ENCODE results near the gene DPY19L2. TPM values are rescaled to one million over a fixed set of nuclear protein-coding genes. Genes with fewer than 3 reads are reported as not detected.
"Not testable (repeated sequence)": the region's sequence is repeated elsewhere in the genome, so short reads cannot be mapped to it uniquely, and the experiment has no call there.

DPY19L2 gene
- total RNA-seq, 2 donors from 2014 or later: 12.2 to 26.4 TPM

GRCh38 chr12:63672550-63672949 lies 4.3 kb upstream of the DPY19L2 start:
- H3K36me3 ChIP-seq; H3K4me1 ChIP-seq (replicated peaks); H3K27me3 ChIP-seq (replicated peaks; ENCODE audit: insufficient read depth); DNase-seq (ENCODE audit: low spot score); H3K4me3 ChIP-seq; H3K27ac ChIP-seq; intact Hi-C loops (cut with DNase I); H3K9me3 ChIP-seq: not testable (repeated sequence)
- peak in 3 of 4 experiments; percentile 11 to 50 (median 29) for TF ChIP-seq CTCF (IDR thresholded peaks at IDR 0.05)
- 5% methylated on average over 2 of the region's 2 CpGs for WGBS

- H3K27me3 ChIP-seq (replicated peaks; ENCODE audit: insufficient read depth); intact Hi-C loops (cut with DNase I); H3K9me3 ChIP-seq; H3K36me3 ChIP-seq; H3K27ac ChIP-seq; DNase-seq (ENCODE audit: low spot score); H3K4me3 ChIP-seq; H3K4me1 ChIP-seq (replicated peaks): not testable (repeated sequence)
- WGBS: 94% methylated on average over 1 of the region's 1 CpG
These were observed 1.6 kb upstream of the DPY19L2 start for GRCh38 chr12:63669936-63670335.

GRCh38 chr12:63669427-63669826 lies 1.1 kb upstream of the DPY19L2 start:
- H3K27me3 ChIP-seq (replicated peaks; ENCODE audit: insufficient read depth); DNase-seq (ENCODE audit: low spot score); H3K4me1 ChIP-seq (replicated peaks); H3K9me3 ChIP-seq; H3K36me3 ChIP-seq; intact Hi-C loops (cut with DNase I): not testable (repeated sequence)
- 52% methylated on average over 3 of the region's 8 CpGs for WGBS
- peak overlapping the region; percentile 90 to 91 for H3K27ac ChIP-seq
- peak overlapping the region; percentile 57 to 80 for H3K4me3 ChIP-seq

- intact Hi-C loops (cut with DNase I); H3K4me1 ChIP-seq (replicated peaks); H3K9me3 ChIP-seq; H3K36me3 ChIP-seq; H3K27me3 ChIP-seq (replicated peaks; ENCODE audit: insufficient read depth): not testable (repeated sequence)
- peak; percentile 27 for DNase-seq (ENCODE audit: low spot score)
- peak overlapping the region; percentile 90 to 91 for H3K27ac ChIP-seq
- peak overlapping the region; percentile 57 to 80 for H3K4me3 ChIP-seq
- under 1% methylated on average over 42 of the region's 44 CpGs for WGBS
These were observed 590 bp upstream of the DPY19L2 start for GRCh38 chr12:63668800-63669365.

- DNase-seq (ENCODE audit: low spot score); H3K4me1 ChIP-seq (replicated peaks); H3K36me3 ChIP-seq; H3K4me3 ChIP-seq; H3K27ac ChIP-seq; H3K9me3 ChIP-seq; intact Hi-C loops (cut with DNase I); H3K27me3 ChIP-seq (replicated peaks; ENCODE audit: insufficient read depth): not testable (repeated sequence)
- 77% methylated on average over 7 of the region's 7 CpGs for WGBS
These were observed 5.3 kb downstream of the DPY19L2 start for GRCh38 chr12:63663005-63663404.

GRCh38 chr12:63658501-63658900 lies 9.8 kb downstream of the DPY19L2 start:
- H3K4me1 ChIP-seq (replicated peaks); DNase-seq (ENCODE audit: low spot score); H3K4me3 ChIP-seq; H3K27ac ChIP-seq; intact Hi-C loops (cut with DNase I); H3K27me3 ChIP-seq (replicated peaks; ENCODE audit: insufficient read depth); H3K36me3 ChIP-seq; H3K9me3 ChIP-seq: not testable (repeated sequence)
- 79% methylated on average over 3 of the region's 3 CpGs for WGBS

GRCh38 chr12:63656407-63656806 lies 11.9 kb downstream of the DPY19L2 start:
- H3K36me3 ChIP-seq: not testable (repeated sequence)

GRCh38 chr12:63655543-63656257 lies 12.6 kb downstream of the DPY19L2 start:
- H3K36me3 ChIP-seq; intact Hi-C loops (cut with DNase I); H3K4me1 ChIP-seq (replicated peaks); H3K4me3 ChIP-seq; H3K9me3 ChIP-seq; H3K27ac ChIP-seq; H3K27me3 ChIP-seq (replicated peaks; ENCODE audit: insufficient read depth); DNase-seq (ENCODE audit: low spot score): not testable (repeated sequence)
- 69% methylated on average over 5 of the region's 5 CpGs for WGBS

More at GRCh38 chr12:63656407-63656806, 11.9 kb downstream of the DPY19L2 start:
- intact Hi-C loops (cut with DNase I); H3K9me3 ChIP-seq; H3K27ac ChIP-seq; H3K4me1 ChIP-seq (replicated peaks); H3K27me3 ChIP-seq (replicated peaks; ENCODE audit: insufficient read depth); H3K4me3 ChIP-seq; DNase-seq (ENCODE audit: low spot score): not testable (repeated sequence)
- WGBS: 93% methylated on average over 2 of the region's 2 CpGs

- H3K27ac ChIP-seq; H3K9me3 ChIP-seq; H3K4me1 ChIP-seq (replicated peaks); DNase-seq (ENCODE audit: low spot score); H3K4me3 ChIP-seq; intact Hi-C loops (cut with DNase I); H3K27me3 ChIP-seq (replicated peaks; ENCODE audit: insufficient read depth); H3K36me3 ChIP-seq: not testable (repeated sequence)
- 88% methylated on average over 5 of the region's 5 CpGs for WGBS
These were observed 13.8 kb downstream of the DPY19L2 start for GRCh38 chr12:63654481-63654880.

GRCh38 chr12:63649517-63649916 lies 18.8 kb downstream of the DPY19L2 start:
- H3K4me3 ChIP-seq; H3K27me3 ChIP-seq (replicated peaks; ENCODE audit: insufficient read depth); H3K9me3 ChIP-seq; H3K36me3 ChIP-seq; intact Hi-C loops (cut with DNase I); DNase-seq (ENCODE audit: low spot score); H3K4me1 ChIP-seq (replicated peaks); H3K27ac ChIP-seq: not testable (repeated sequence)
- 95% methylated on average over 1 of the region's 1 CpG for WGBS
